ENCODE measurements around the gene PHACTR4. TPM values are rescaled to one million over a fixed set of nuclear protein-coding genes. Genes with fewer than 3 reads are reported as not detected.
"Not testable (repeated sequence)": the region's sequence is repeated elsewhere in the genome, so short reads cannot be mapped to it uniquely, and the experiment has no call there.

Gene PHACTR4
- polyA plus RNA-seq, 4 donors, result 15.9 to 39.1 (median 26.0) TPM

DNA sequence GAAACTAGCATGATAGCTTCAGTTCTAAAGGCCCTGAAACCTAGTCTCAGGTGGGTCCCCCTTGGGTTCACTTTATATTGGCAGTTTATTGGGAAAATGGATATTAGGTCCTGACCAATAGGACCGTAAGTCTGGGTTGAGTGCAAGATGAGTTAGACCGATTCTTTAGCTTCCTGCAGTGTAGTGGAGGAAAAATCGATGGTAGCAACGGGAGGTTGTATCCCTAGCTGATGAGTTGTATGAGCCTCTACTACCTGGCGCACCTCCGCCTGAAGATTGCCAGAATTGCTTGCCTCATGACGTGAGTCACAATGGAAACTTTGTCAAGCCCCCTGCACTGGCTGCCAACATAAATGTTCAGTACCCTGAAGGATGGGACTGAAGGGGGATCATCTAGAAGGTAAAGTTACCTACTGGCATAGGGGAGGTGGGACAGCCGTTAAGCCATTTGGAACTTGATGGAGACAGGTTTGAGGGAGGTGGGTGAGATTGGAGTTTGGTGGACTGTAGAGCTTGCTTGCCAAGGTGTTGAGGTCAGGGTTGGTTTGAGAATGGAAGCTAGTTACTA is 140.2 kb downstream of the PHACTR4 start:
- H3K4me1 ChIP-seq (ENCODE audit: control insufficient read depth in 3 of 3, insufficient read depth in 2 of 3, low read depth in 1 of 3, low read length in 2 of 3), result peaks cover 0 to 19% (median 17%) of the 10 kb centered on the region in 3 donors
- H3K9me3 ChIP-seq (ENCODE audit: control insufficient read depth in 2 of 2, insufficient read depth in 1 of 2, low read depth in 1 of 2, low read length in 1 of 2), result no peaks in the 10 kb centered on the region
- H3K27ac ChIP-seq (ENCODE audit: low read depth in 1 of 3, low read length in 2 of 3), result peak overlapping the region; percentile 2 to 78 (median 42)
- DNase-seq (peak in 1 of 2 donors; percentile 25), FAIRE-seq (no peak)
- 39 to 57% (median 51%) methylated on average over 8 of the region's 8 CpGs for WGBS, 3 donors
- no peaks in the 10 kb centered on the region for H3K27me3 ChIP-seq (ENCODE audit: control insufficient read depth in 3 of 3, insufficient read depth in 3 of 3, low read length in 3 of 3)
- H3K36me3 ChIP-seq (ENCODE audit: control insufficient read depth in 3 of 3, insufficient read depth in 2 of 3, low read depth in 1 of 3, low read length in 3 of 3), result peaks cover 8 to 73% (median 18%) of the 10 kb centered on the region in 3 donors
- peak overlapping the region in 2 of 3 donors; percentile 6 to 78 for H3K4me3 ChIP-seq (ENCODE audit: low read depth in 1 of 3, low read length in 3 of 3)

DNA sequence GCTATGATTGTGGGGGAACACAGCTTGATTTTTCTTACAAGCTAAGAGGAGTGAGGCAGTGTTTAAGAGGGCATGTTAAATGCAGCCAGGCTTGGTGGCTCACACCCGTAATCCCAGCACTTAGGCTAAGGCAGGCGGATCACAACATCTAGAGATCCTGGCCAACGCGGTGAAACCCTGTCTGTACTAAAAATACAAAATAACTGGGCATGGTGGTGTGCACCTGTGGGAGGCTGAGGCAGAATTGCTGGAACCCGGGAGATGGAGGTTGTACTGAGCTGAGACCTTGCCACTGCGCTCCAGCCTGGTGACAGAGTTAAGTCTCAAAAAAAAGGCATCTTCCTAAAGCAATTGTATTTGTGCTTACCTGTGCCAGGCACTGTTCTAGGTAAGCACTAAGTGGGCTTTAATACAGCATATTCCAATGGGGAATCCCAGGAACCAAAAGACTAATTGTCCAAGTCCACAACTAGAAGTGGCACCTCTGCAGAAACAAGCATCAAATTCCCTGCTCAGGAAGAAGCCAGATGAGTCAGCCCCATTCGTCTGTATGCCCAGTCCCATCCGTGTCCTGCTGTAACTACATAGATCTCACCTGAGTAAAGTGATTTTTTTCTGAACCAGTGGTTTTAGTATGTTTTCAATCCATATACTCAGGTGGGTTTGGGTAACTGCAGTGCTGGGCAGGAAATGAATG is 140.9 kb downstream of the PHACTR4 start:
- Histone ChIP-seq H3K27ac (ENCODE audit: low read depth in 1 of 3, low read length in 2 of 3) (peak overlapping the region; percentile 2 to 78 (median 42)), H3K9me3 (ENCODE audit: control insufficient read depth in 2 of 2, insufficient read depth in 1 of 2, low read depth in 1 of 2, low read length in 1 of 2) (no peaks in the 10 kb centered on the region), H3K36me3 (ENCODE audit: control insufficient read depth in 3 of 3, insufficient read depth in 2 of 3, low read depth in 1 of 3, low read length in 3 of 3) (peaks cover 8 to 78% (median 18%) of the 10 kb centered on the region in 3 donors), H3K27me3 (ENCODE audit: control insufficient read depth in 3 of 3, insufficient read depth in 3 of 3, low read length in 3 of 3) (no peaks in the 10 kb centered on the region), H3K4me1 (ENCODE audit: control insufficient read depth in 3 of 3, insufficient read depth in 2 of 3, low read depth in 1 of 3, low read length in 2 of 3) (peaks cover 0 to 19% (median 17%) of the 10 kb centered on the region in 3 donors), H3K4me3 (ENCODE audit: low read depth in 1 of 3, low read length in 3 of 3) (peak overlapping the region in 1 of 3 donors; percentile 78)
- FAIRE-seq, result no peak
- DNase-seq, result peak in 1 of 2 donors; percentile 27
- WGBS, 3 donors, result 50 to 61% (median 59%) methylated on average over 8 of the region's 8 CpGs

DNA sequence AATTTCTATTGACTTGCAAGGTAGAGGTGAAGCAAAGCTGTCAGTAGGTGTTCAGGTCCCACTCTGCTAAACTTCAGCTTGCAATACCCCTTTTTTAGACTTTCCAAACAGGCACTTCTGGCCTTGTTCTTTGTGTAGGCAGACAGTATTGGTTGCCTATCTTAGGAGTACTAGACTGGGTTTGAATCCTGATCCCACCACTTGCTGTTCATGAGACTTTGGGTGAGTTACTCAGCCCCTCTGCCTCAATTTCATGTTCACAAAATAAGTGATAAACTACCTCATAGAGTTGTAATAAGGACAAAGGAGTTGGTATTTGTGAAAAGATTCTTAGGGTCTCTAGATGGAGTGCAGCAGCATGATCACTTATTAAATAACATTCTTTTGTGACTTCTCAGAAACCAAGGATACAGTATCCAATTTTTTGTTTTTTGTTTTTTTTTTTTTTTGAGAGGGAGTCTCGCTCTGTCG is 141.5 kb downstream of the PHACTR4 start:
- peaks cover 0 to 19% (median 17%) of the 10 kb centered on the region in 3 donors for H3K4me1 ChIP-seq (ENCODE audit: control insufficient read depth in 3 of 3, insufficient read depth in 2 of 3, low read depth in 1 of 3, low read length in 2 of 3)
- peak overlapping the region in 2 of 3 donors; percentile 24 to 42 for H3K27ac ChIP-seq (ENCODE audit: low read depth in 1 of 3, low read length in 2 of 3)
- no peak overlapping the region for H3K4me3 ChIP-seq (ENCODE audit: low read depth in 1 of 3, low read length in 3 of 3)
- WGBS, 3 donors, result 76 to 88% (median 77%) methylated on average over 2 of the region's 2 CpGs
- DNase-seq (no peak), FAIRE-seq (no peak)
- peaks cover 8 to 81% (median 18%) of the 10 kb centered on the region in 3 donors for H3K36me3 ChIP-seq (ENCODE audit: control insufficient read depth in 3 of 3, insufficient read depth in 2 of 3, low read depth in 1 of 3, low read length in 3 of 3)
- H3K9me3 ChIP-seq (ENCODE audit: control insufficient read depth in 2 of 2, insufficient read depth in 1 of 2, low read depth in 1 of 2, low read length in 1 of 2), result no peaks in the 10 kb centered on the region
- H3K27me3 ChIP-seq (ENCODE audit: control insufficient read depth in 3 of 3, insufficient read depth in 3 of 3, low read length in 3 of 3), result no peaks in the 10 kb centered on the region

DNA sequence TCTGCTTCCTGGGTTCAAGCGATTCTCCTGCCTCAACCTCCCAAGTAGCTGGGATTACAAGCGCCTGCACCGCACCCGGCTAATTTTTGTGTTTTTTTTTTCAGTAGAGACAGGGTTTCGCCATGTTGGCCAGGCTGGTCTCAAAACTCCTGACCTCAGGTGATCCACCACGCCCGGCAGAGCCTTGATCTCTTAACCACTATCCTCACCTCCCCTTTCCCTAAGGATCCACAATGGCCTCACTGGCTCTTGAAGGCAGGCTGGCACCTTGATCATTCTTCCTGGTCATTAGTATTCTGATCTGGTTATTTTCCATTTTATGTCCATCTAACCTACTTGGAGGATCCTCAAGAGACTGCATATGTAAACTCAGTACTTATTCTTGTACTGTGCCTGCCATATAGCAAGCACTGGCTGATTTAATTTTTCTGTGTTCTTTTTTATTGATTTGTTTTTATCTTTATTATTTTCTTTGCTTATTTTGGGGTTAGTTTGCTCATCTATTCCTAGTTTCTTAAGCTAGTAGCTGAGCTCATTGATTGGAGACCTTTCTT is 142.6 kb downstream of the PHACTR4 start:
- Histone ChIP-seq H3K4me1 (ENCODE audit: control insufficient read depth in 3 of 3, insufficient read depth in 2 of 3, low read depth in 1 of 3, low read length in 2 of 3) (peaks cover 0 to 19% (median 17%) of the 10 kb centered on the region in 3 donors), H3K9me3 (ENCODE audit: control insufficient read depth in 2 of 2, insufficient read depth in 1 of 2, low read depth in 1 of 2, low read length in 1 of 2) (no peaks in the 10 kb centered on the region), H3K27me3 (ENCODE audit: control insufficient read depth in 3 of 3, insufficient read depth in 3 of 3, low read length in 3 of 3) (no peaks in the 10 kb centered on the region), H3K4me3 (ENCODE audit: low read depth in 1 of 3, low read length in 3 of 3) (no peak overlapping the region), H3K36me3 (ENCODE audit: control insufficient read depth in 3 of 3, insufficient read depth in 2 of 3, low read depth in 1 of 3, low read length in 3 of 3) (peaks cover 8 to 73% (median 18%) of the 10 kb centered on the region in 3 donors), H3K27ac (ENCODE audit: low read depth in 1 of 3, low read length in 2 of 3) (peak overlapping the region in 1 of 3 donors; percentile 44)
- FAIRE-seq, result no peak
- WGBS, 3 donors, result 67 to 84% (median 83%) methylated on average over 7 of the region's 7 CpGs
- peak in 1 of 2 donors; percentile 20 for DNase-seq

DNA sequence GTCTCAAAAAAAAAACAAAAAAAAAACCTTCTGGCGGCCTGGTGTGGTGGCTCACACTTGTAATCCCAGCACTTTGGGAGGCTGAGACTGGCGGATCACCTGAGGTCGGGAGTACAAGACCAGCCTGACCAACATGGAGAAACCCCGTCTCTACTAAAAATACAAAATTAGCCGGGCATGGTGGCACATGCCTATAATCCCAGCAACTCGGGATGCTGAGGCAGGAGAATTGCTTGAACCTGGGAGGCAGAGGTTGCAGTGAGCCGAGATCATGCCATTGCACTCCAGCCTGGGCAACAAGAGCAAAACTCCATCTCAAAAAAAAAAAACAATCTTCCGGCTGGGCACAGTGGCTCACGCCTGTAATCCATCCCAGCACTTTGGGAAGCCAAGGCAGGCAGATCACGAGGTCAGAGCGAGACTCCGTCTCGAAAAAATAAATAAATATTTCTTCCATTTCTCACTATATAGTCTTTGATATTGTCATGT is 144.9 kb downstream of the PHACTR4 start:
- FAIRE-seq; H3K27ac ChIP-seq (ENCODE audit: low read depth in 1 of 3, low read length in 2 of 3): not testable (repeated sequence)
- peaks cover 0 to 21% (median 16%) of the 10 kb centered on the region in 3 donors for H3K4me1 ChIP-seq (ENCODE audit: control insufficient read depth in 3 of 3, insufficient read depth in 2 of 3, low read depth in 1 of 3, low read length in 2 of 3)

DNA sequence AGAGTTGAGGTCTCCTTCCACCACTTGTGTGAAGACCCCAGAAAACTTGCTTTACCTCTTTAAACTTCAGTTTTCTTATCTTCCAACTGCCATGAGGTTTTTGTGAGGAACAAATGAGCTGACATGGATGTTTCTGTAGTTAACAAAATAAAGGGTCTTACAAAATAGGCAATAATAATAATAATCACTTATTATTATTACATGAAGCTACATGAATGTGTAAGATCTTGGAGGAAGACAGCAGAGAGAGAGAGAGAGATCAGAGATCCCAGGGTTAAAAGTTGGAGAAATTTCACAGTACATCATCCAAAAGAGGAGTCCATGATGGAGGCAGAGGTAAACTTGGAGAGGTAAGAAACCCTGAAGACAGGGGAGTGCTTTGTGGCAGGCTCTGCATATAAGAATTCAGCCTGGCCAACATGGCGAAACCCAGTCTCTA is 147.0 kb downstream of the PHACTR4 start:
- Histone ChIP-seq H3K27me3 (ENCODE audit: control insufficient read depth in 3 of 3, insufficient read depth in 3 of 3, low read length in 3 of 3) (no peaks in the 10 kb centered on the region), H3K9me3 (ENCODE audit: control insufficient read depth in 2 of 2, insufficient read depth in 1 of 2, low read depth in 1 of 2, low read length in 1 of 2) (no peaks in the 10 kb centered on the region), H3K4me1 (ENCODE audit: control insufficient read depth in 3 of 3, insufficient read depth in 2 of 3, low read depth in 1 of 3, low read length in 2 of 3) (peaks cover 0 to 15% (median 11%) of the 10 kb centered on the region in 3 donors), H3K36me3 (ENCODE audit: control insufficient read depth in 3 of 3, insufficient read depth in 2 of 3, low read depth in 1 of 3, low read length in 3 of 3) (peaks cover 0 to 44% (median 2%) of the 10 kb centered on the region in 3 donors), H3K27ac (ENCODE audit: low read depth in 1 of 3, low read length in 2 of 3) (no peak overlapping the region), H3K4me3 (ENCODE audit: low read depth in 1 of 3, low read length in 3 of 3) (no peak overlapping the region)
- WGBS, 3 donors, result 86 to 100% (median 88%) methylated on average over 1 of the region's 1 CpG
- no peak for FAIRE-seq
- no peak for DNase-seq

More for the DNA sequence above, 144.9 kb downstream of the PHACTR4 start:
- DNase-seq; H3K9me3 ChIP-seq (ENCODE audit: control insufficient read depth in 2 of 2, insufficient read depth in 1 of 2, low read depth in 1 of 2, low read length in 1 of 2); H3K4me3 ChIP-seq (ENCODE audit: low read depth in 1 of 3, low read length in 3 of 3); H3K27me3 ChIP-seq (ENCODE audit: control insufficient read depth in 3 of 3, insufficient read depth in 3 of 3, low read length in 3 of 3): not testable (repeated sequence)
- peaks cover 6 to 54% (median 13%) of the 10 kb centered on the region in 3 donors for H3K36me3 ChIP-seq (ENCODE audit: control insufficient read depth in 3 of 3, insufficient read depth in 2 of 3, low read depth in 1 of 3, low read length in 3 of 3)
- 82 to 84% (median 83%) methylated on average over 13 of the region's 13 CpGs for WGBS, 3 donors

DNA sequence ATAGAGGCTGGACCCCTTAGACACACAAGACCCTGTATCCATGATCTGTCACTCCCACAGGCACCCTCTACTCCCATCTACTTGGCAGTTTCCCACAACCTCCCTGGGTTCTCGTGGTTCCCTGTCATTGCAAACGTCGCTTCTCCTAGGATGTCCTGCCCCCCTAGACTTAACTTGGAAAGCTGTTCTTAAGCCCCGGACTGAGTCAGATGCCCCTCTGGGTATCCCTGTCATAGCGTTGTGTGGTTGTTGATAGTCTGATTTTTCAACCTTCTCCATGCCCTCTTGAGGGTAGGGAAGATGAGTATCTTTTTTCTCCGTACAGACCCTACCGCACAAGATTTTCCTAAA is 148.1 kb downstream of the PHACTR4 start:
- DNase-seq, result no peak
- 9 to 15% (median 15%) methylated on average over 7 of the region's 7 CpGs for WGBS, 3 donors
- H3K4me3 ChIP-seq (ENCODE audit: low read depth in 1 of 3, low read length in 3 of 3), result peak overlapping the region in 1 of 3 donors; percentile 53
- no peaks in the 10 kb centered on the region for H3K9me3 ChIP-seq (ENCODE audit: control insufficient read depth in 2 of 2, insufficient read depth in 1 of 2, low read depth in 1 of 2, low read length in 1 of 2)
- H3K4me1 ChIP-seq (ENCODE audit: control insufficient read depth in 3 of 3, insufficient read depth in 2 of 3, low read depth in 1 of 3, low read length in 2 of 3), result peaks cover 0 to 15% (median 11%) of the 10 kb centered on the region in 3 donors
- no peak for FAIRE-seq
- H3K27me3 ChIP-seq (ENCODE audit: control insufficient read depth in 3 of 3, insufficient read depth in 3 of 3, low read length in 3 of 3), result no peaks in the 10 kb centered on the region
- H3K27ac ChIP-seq (ENCODE audit: low read depth in 1 of 3, low read length in 2 of 3), result peak overlapping the region in 2 of 3 donors; percentile 69 to 72
- H3K36me3 ChIP-seq (ENCODE audit: control insufficient read depth in 3 of 3, insufficient read depth in 2 of 3, low read depth in 1 of 3, low read length in 3 of 3), result peaks cover 0 to 39% (median 0%) of the 10 kb centered on the region in 3 donors

All from small intestine (tissue), 7 donors.